ENCODE data around the gene ZNF174.

The ZNF174 gene

DNA sequence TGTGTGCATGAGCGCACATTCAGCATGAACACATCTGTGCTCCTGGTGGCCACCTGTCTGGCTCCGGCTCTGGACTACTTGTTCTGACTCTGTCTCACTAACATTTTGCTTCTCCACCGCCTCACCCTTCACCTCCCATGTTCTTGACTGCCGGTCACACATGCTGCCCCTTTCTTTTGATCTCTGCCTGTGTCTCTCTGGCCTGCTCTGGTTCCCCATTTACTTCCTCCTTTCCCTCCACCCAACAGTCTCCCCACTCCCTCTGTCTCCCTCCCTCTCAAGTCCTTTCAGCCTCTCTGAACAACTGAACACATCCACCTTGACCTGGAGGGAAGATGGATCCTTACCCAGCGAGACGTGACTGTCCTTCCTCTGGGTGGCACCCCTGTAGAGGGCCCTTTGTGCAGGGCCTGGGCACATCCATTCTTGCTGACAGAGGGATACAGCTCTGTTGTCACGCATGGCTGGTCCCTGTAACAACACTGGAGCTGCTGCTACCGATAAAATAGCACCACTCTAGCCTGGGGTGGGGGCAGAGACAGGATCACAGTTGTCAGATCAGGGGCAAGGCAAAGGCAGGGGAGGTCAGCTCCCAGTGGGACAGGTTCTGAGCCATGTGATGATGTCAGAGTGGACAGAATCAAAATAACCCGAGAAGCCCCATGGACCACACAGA lies 11.2 kb upstream of the ZNF174 start:
- 98% methylated on average over 9 of the region's 9 CpGs for WGBS
- Histone ChIP-seq H3K4me1 (ENCODE audit: control insufficient read depth, insufficient read depth, low read depth, low read length) (peaks cover 1% of the 10 kb centered on the region), H3K4me2 (ENCODE audit: low read length, poor library complexity, severe bottlenecking) (no peak overlapping the region), H2AK5ac (ENCODE audit: low read length, severe bottlenecking) (no peak overlapping the region), H2AFZ (ENCODE audit: low read depth, low read length) (no peak overlapping the region), H3K79me1 (replicated peaks; ENCODE audit: low read length, poor library complexity, severe bottlenecking) (peaks cover 40% of the 10 kb centered on the region), H2BK5ac (ENCODE audit: low read depth, low read length, poor library complexity, severe bottlenecking) (no peak overlapping the region), H3K27me3 (ENCODE audit: control insufficient read depth in 1 of 2, insufficient read depth in 1 of 2, low read length in 2 of 2) (no peaks in the 10 kb centered on the region), H3K23ac (ENCODE audit: low read length in 2 of 2) (no peak overlapping the region), H2BK120ac (ENCODE audit: low read depth, low read length) (no peak overlapping the region), H4K91ac (ENCODE audit: low read length) (no peak overlapping the region), H3K18ac (ENCODE audit: low read depth in 1 of 2, low read length in 2 of 2) (no peak overlapping the region), H3K4me3 (ENCODE audit: insufficient read depth in 1 of 2, low read depth in 1 of 2, low read length in 2 of 2) (peak overlapping the region in 1 of 2 experiments; percentile 36), H3K36me3 (ENCODE audit: control insufficient read depth in 1 of 2, insufficient read depth in 2 of 2, low read depth in 1 of 2, low read length in 2 of 2) (peaks cover 61 to 74% of the 10 kb centered on the region in 2 experiments), H3K4ac (ENCODE audit: low read depth in 1 of 2, low read length in 2 of 2) (no peak overlapping the region), H2BK12ac (ENCODE audit: low read length in 2 of 2) (no peak overlapping the region), H3K9me3 (ENCODE audit: control insufficient read depth, low read length) (peaks cover 70% of the 10 kb centered on the region), H3K27ac (ENCODE audit: low read length, poor library complexity, severe bottlenecking) (no peak overlapping the region), H4K8ac (ENCODE audit: low read length) (no peak overlapping the region), H2BK15ac (ENCODE audit: low read depth, poor library complexity, severe bottlenecking) (no peak overlapping the region), H3K9ac (ENCODE audit: low read length) (no peak overlapping the region), H3K14ac (ENCODE audit: low read length in 2 of 2) (no peak overlapping the region)
- no peak for DNase-seq

DNA sequence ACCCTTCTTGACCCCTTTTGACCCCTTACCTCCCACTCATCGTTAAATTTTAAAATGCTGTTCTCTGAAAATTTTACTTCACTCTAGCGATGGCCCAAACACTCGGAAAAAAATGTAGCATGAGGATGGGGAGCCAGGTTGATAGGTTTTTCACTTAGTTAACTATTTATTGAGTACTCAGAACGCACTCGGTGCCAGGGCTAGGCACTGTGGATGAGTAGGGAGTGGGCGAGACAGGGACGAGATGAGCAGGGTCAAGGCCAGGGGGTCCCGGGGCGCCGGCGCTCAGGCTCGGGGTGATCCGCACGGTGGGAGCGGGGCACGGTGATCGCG lies 603 bp upstream of the ZNF174 start:
- Histone ChIP-seq H4K8ac (ENCODE audit: low read length) (peak overlapping the region; percentile 47), H4K91ac (ENCODE audit: low read length) (peak overlapping the region; percentile 31), H3K9me3 (ENCODE audit: control insufficient read depth, low read length) (peaks cover 44% of the 10 kb centered on the region), H3K4ac (ENCODE audit: low read depth in 1 of 2, low read length in 2 of 2) (peak overlapping the region in 1 of 2 experiments; percentile 74), H3K14ac (ENCODE audit: low read length in 2 of 2) (peak overlapping the region in 1 of 2 experiments; percentile 64), H2BK120ac (ENCODE audit: low read depth, low read length) (peak overlapping the region; percentile 9), H2AK5ac (ENCODE audit: low read length, severe bottlenecking) (no peak overlapping the region), H2BK12ac (ENCODE audit: low read length in 2 of 2) (peak overlapping the region in 1 of 2 experiments; percentile 26), H3K27ac (ENCODE audit: low read length, poor library complexity, severe bottlenecking) (peak overlapping the region; percentile 39), H3K23ac (ENCODE audit: low read length in 2 of 2) (no peak overlapping the region), H3K4me1 (ENCODE audit: control insufficient read depth, insufficient read depth, low read depth, low read length) (peaks cover 4% of the 10 kb centered on the region), H3K79me1 (replicated peaks; ENCODE audit: low read length, poor library complexity, severe bottlenecking) (peaks cover 50% of the 10 kb centered on the region), H3K4me2 (ENCODE audit: low read length, poor library complexity, severe bottlenecking) (peak overlapping the region; percentile 64), H2AFZ (ENCODE audit: low read depth, low read length) (peak overlapping the region; percentile 72), H3K9ac (ENCODE audit: low read length) (peak overlapping the region; percentile 98), H3K36me3 (ENCODE audit: control insufficient read depth in 1 of 2, insufficient read depth in 2 of 2, low read depth in 1 of 2, low read length in 2 of 2) (peaks cover 43 to 59% of the 10 kb centered on the region in 2 experiments), H3K18ac (ENCODE audit: low read depth in 1 of 2, low read length in 2 of 2) (peak overlapping the region; percentile 50 to 68), H3K27me3 (ENCODE audit: control insufficient read depth in 1 of 2, insufficient read depth in 1 of 2, low read length in 2 of 2) (no peaks in the 10 kb centered on the region), H3K4me3 (ENCODE audit: insufficient read depth in 1 of 2, low read depth in 1 of 2, low read length in 2 of 2) (peak overlapping the region; percentile 81 to 95), H2BK15ac (ENCODE audit: low read depth, poor library complexity, severe bottlenecking) (no peak overlapping the region), H2BK5ac (ENCODE audit: low read depth, low read length, poor library complexity, severe bottlenecking) (no peak overlapping the region)
- no peak for DNase-seq
- 0% methylated on average over 17 of the region's 18 CpGs for WGBS

DNA sequence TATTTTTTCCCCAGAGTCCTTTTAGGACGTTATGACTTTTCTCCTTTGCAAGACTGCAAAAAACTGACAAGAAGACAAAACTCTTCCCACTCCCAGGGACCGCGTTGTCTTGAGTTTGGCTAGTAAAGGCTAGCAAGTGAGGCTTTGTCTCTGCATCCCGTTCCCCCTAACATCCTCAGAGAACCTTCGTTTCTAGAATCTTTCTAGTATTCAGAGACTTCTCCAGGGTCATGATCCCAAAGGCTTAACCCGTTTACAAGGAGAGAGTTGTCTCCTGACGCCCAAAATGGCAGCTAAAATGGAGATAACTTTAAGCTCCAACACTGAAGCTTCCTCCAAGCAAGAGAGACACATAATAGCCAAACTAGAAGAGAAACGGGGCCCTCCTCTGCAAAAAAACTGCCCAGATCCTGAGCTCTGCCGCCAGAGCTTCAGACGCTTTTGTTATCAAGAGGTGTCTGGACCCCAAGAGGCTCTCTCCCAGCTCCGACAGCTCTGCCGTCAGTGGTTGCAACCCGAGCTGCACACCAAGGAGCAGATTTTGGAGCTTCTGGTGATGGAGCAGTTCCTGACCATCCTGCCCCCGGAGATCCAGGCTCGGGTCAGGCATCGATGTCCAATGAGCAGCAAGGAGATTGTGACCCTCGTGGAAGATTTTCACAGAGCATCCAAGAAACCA lies 843 bp downstream of the ZNF174 start:
- Histone ChIP-seq H3K27me3 (ENCODE audit: control insufficient read depth in 1 of 2, insufficient read depth in 1 of 2, low read length in 2 of 2) (no peaks in the 10 kb centered on the region), H3K4ac (ENCODE audit: low read depth in 1 of 2, low read length in 2 of 2) (peak overlapping the region in 1 of 2 experiments; percentile 43), H2AK5ac (ENCODE audit: low read length, severe bottlenecking) (no peak overlapping the region), H3K23ac (ENCODE audit: low read length in 2 of 2) (no peak overlapping the region), H3K9me3 (ENCODE audit: control insufficient read depth, low read length) (peaks cover 50% of the 10 kb centered on the region), H2BK15ac (ENCODE audit: low read depth, poor library complexity, severe bottlenecking) (no peak overlapping the region), H3K4me3 (ENCODE audit: insufficient read depth in 1 of 2, low read depth in 1 of 2, low read length in 2 of 2) (peak overlapping the region in 1 of 2 experiments; percentile 95), H2AFZ (ENCODE audit: low read depth, low read length) (no peak overlapping the region), H3K14ac (ENCODE audit: low read length in 2 of 2) (no peak overlapping the region), H2BK12ac (ENCODE audit: low read length in 2 of 2) (no peak overlapping the region), H3K27ac (ENCODE audit: low read length, poor library complexity, severe bottlenecking) (peak overlapping the region; percentile 76), H3K4me1 (ENCODE audit: control insufficient read depth, insufficient read depth, low read depth, low read length) (peaks cover 4% of the 10 kb centered on the region), H3K18ac (ENCODE audit: low read depth in 1 of 2, low read length in 2 of 2) (peak overlapping the region in 1 of 2 experiments; percentile 4), H2BK5ac (ENCODE audit: low read depth, low read length, poor library complexity, severe bottlenecking) (no peak overlapping the region), H3K9ac (ENCODE audit: low read length) (peak overlapping the region; percentile 98), H4K8ac (ENCODE audit: low read length) (no peak overlapping the region), H3K36me3 (ENCODE audit: control insufficient read depth in 1 of 2, insufficient read depth in 2 of 2, low read depth in 1 of 2, low read length in 2 of 2) (peaks cover 39 to 59% of the 10 kb centered on the region in 2 experiments), H3K79me1 (replicated peaks; ENCODE audit: low read length, poor library complexity, severe bottlenecking) (peaks cover 39% of the 10 kb centered on the region), H2BK120ac (ENCODE audit: low read depth, low read length) (no peak overlapping the region), H3K4me2 (ENCODE audit: low read length, poor library complexity, severe bottlenecking) (peak overlapping the region; percentile 75), H4K91ac (ENCODE audit: low read length) (no peak overlapping the region)
- peak; percentile 44 for DNase-seq
- WGBS, result 25% methylated on average over 17 of the region's 17 CpGs

DNA sequence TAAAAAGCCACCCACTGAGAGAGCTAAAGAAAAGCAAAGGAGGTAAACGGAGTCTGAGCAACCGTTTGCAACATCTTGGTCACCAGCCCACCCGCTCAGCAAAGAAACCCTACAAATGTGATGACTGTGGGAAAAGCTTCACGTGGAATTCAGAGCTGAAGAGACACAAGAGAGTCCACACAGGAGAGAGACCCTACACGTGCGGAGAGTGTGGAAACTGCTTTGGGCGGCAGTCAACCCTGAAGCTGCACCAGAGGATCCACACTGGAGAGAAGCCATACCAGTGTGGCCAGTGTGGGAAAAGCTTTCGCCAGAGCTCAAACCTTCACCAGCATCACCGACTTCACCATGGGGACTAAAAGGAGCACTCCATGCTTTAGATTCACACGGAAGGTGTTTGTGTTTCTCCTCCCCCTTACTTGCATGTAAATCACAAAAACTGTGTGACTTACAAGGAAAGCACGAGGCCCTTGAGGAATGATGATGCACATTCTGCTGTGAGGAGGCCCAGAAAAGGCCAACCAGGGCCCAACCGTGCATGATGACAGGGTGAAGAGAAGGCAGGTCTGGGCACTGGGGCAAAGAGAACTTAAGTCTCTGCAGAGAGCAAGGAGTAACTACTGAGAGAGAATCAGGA lies 7.7 kb downstream of the ZNF174 start:
- peaks cover 23% of the 10 kb centered on the region for H3K79me1 ChIP-seq (replicated peaks; ENCODE audit: low read length, poor library complexity, severe bottlenecking)
- peaks cover 94% of the 10 kb centered on the region for H3K9me3 ChIP-seq (ENCODE audit: control insufficient read depth, low read length)
- no peak overlapping the region for H3K14ac ChIP-seq (ENCODE audit: low read length in 2 of 2)
- H2BK12ac ChIP-seq (ENCODE audit: low read length in 2 of 2), result no peak overlapping the region
- H3K9ac ChIP-seq (ENCODE audit: low read length), result no peak overlapping the region
- no peaks in the 10 kb centered on the region for H3K27me3 ChIP-seq (ENCODE audit: control insufficient read depth in 1 of 2, insufficient read depth in 1 of 2, low read length in 2 of 2)
- no peak overlapping the region for H2BK120ac ChIP-seq (ENCODE audit: low read depth, low read length)
- 94% methylated on average over 12 of the region's 12 CpGs for WGBS
- no peak overlapping the region for H2BK15ac ChIP-seq (ENCODE audit: low read depth, poor library complexity, severe bottlenecking)
- H2BK5ac ChIP-seq (ENCODE audit: low read depth, low read length, poor library complexity, severe bottlenecking), result no peak overlapping the region
- H4K91ac ChIP-seq (ENCODE audit: low read length), result no peak overlapping the region
- H3K4me1 ChIP-seq (ENCODE audit: control insufficient read depth, insufficient read depth, low read depth, low read length), result no peaks in the 10 kb centered on the region
- H3K23ac ChIP-seq (ENCODE audit: low read length in 2 of 2), result no peak overlapping the region
- H3K4me2 ChIP-seq (ENCODE audit: low read length, poor library complexity, severe bottlenecking), result no peak overlapping the region
- no peak overlapping the region for H3K4ac ChIP-seq (ENCODE audit: low read depth in 1 of 2, low read length in 2 of 2)
- H3K36me3 ChIP-seq (ENCODE audit: control insufficient read depth in 1 of 2, insufficient read depth in 2 of 2, low read depth in 1 of 2, low read length in 2 of 2), result peaks cover 49 to 64% of the 10 kb centered on the region in 2 experiments
- no peak overlapping the region for H2AFZ ChIP-seq (ENCODE audit: low read depth, low read length)
- H2AK5ac ChIP-seq (ENCODE audit: low read length, severe bottlenecking), result no peak overlapping the region
- peak overlapping the region in 1 of 2 experiments; percentile 65 for H3K4me3 ChIP-seq (ENCODE audit: insufficient read depth in 1 of 2, low read depth in 1 of 2, low read length in 2 of 2)
- H4K8ac ChIP-seq (ENCODE audit: low read length), result no peak overlapping the region
- no peak overlapping the region for H3K27ac ChIP-seq (ENCODE audit: low read length, poor library complexity, severe bottlenecking)
- no peak overlapping the region for H3K18ac ChIP-seq (ENCODE audit: low read depth in 1 of 2, low read length in 2 of 2)
- DNase-seq, result no peak

Data from mesenchymal stem cell (in vitro differentiated cells and primary cell).